Activated naive CD8-positive, alpha-beta T cell treated with anti-CD3 and anti-CD28 coated beads for 36 hours (primary cell): ENCODE results near the gene KIFC3. TPM values are rescaled to one million over a fixed set of nuclear protein-coding genes. Genes with fewer than 3 reads are reported as not detected.

ENCODE experiments used
- DNase-seq: peaks from one replicate; pipeline ENCODE4 v3.0.0; 2021
- H3K27ac Mint-ChIP-seq: one replicate; pipeline ENCODE4 v1.8.0; 2022; ENCODE audit warnings: mild to moderate bottlenecking, moderate library complexity, mixed read lengths
- H3K27me3 Mint-ChIP-seq: one replicate; pipeline ENCODE4 v1.8.0; 2022; ENCODE audit warnings: mild to moderate bottlenecking, mixed read lengths
- H3K36me3 Mint-ChIP-seq: one replicate; pipeline ENCODE4 v1.8.0; 2021; ENCODE audit warnings: mild to moderate bottlenecking, mixed read lengths
- H3K4me1 Mint-ChIP-seq: one replicate; pipeline ENCODE4 v1.8.0; 2021; ENCODE audit warnings: mixed read lengths
- H3K4me3 Mint-ChIP-seq: one replicate; pipeline ENCODE4 v1.8.0; 2022; ENCODE audit warnings: mild to moderate bottlenecking, moderate library complexity, mixed read lengths
- H3K9me3 Mint-ChIP-seq: one replicate; pipeline ENCODE4 v1.8.0; 2022; ENCODE audit warnings: mixed read lengths
- total RNA-seq, 2 experiments: library from RNA; stranded (reverse); gene quantifications; one replicate each; pipeline ENCODE4 v1.2.3, GENCODE V29; 2021

The KIFC3 gene
- total RNA-seq, 2 experiments from 2014 or later = 1.2 to 1.3 TPM

DNA sequence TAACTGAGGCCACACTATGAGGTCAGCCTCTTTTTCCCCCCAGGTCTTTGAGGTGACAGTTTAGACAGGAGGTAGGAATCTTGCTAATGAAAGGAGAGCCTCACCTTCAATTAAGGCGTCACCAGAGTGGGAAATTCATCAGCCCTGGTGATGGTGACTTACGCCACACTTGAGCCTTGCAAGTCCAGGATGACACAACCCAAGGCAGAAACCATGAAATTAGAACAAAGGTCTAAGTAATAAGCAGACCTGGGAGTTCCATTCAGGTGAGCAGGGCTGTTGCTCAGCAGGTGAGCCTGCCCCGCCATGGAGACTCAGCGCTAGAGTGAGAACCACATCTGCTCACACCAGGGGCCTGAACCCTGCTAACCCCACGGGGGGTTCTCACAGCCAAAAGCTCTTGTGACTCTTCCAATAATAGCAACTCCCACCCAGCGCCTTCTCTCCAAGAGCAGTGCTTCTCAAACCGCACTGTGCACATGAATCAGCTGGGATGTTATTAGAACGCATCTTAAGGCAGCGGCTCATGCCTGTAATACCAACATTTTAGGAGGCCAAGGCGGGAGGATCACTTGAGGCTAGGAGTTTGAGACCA is 28.7 kb upstream of the KIFC3 start:
- Mint-ChIP-seq H3K27ac (no peak overlapping the region), H3K4me1 (no peaks in the 10 kb centered on the region), H3K4me3 (no peak overlapping the region), H3K36me3 (no peaks in the 10 kb centered on the region), H3K27me3 (peaks cover 2% of the 10 kb centered on the region), H3K9me3 (no peaks in the 10 kb centered on the region)
- DNase-seq = no peak

DNA sequence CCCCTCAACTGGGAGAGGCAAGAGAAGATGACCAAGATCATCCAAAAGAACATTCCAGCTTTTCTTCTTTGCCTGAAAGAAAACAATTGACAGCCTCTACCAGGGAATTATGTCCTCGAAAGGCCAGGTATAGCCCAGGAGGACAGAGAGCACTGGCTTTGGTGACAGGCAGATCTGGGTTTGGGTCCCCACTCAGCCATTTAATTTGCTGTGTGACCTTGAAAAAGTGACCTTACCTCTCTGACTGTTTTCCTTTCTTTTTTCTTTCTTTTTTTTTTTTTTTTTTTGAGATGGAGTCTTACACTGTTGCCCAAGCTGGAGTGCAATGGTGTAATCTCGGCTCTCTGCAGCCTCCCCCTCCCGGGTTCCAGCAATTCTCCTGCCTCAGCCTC is 27.7 kb upstream of the KIFC3 start:
- Mint-ChIP-seq H3K36me3 (no peaks in the 10 kb centered on the region), H3K9me3 (no peaks in the 10 kb centered on the region), H3K4me3 (no peak overlapping the region), H3K27me3 (peaks cover 5% of the 10 kb centered on the region), H3K4me1 (no peaks in the 10 kb centered on the region), H3K27ac (no peak overlapping the region)
- DNase-seq = no peak

GRCh38 chr16:57828272-57829161 is 26.2 kb upstream of the KIFC3 start:
- Mint-ChIP-seq H3K9me3 (no peaks in the 10 kb centered on the region), H3K4me3 (no peak overlapping the region), H3K27ac (no peak overlapping the region), H3K27me3 (peaks cover 5% of the 10 kb centered on the region), H3K4me1 (no peaks in the 10 kb centered on the region), H3K36me3 (no peaks in the 10 kb centered on the region)
- no peak for DNase-seq

DNA sequence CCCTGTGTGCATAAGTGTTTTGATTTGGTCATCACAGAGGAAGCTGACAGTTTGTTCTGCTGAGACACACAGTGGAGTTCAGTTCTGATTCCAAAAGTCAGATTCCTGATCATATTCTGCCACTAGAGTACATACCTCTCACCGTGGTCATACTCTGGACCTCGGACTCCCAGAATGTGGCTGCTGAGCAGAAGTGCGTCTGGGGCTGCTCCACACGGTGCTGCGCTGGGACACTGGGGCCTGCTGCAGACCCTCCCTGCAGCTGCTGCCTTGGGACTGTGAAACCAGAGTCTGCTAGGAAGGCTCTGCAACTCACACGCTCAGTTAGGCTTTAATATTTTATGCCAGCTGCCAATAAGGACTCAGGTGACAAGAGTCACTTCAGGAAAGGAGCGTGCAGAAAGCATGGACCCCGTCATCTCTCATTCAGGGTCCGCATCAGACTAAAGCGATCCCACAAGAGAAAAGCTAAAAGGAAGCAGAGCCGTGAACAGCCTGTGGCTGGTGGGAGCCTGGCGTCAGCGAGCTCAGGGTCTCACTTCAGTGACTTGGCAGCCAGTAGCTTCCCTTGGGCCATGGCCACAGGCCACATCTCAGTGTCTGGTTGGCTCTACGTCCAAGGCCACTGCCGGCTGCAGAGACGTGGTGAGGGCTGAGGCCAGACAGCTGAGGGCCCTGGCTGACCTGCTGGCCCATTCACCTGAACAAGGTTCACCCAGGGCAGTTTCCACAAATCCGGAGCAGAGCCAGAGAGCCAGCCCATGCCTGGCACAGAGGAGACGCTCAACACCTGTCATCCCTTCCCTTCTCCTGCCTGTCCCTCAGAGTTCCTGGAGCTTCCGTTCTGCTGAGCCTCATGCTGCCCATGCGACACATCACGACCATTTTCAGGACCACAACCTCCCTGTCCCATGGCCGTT is 24.7 kb upstream of the KIFC3 start:
- Mint-ChIP-seq H3K27me3 (peaks cover 5% of the 10 kb centered on the region), H3K27ac (no peak overlapping the region), H3K9me3 (no peaks in the 10 kb centered on the region), H3K36me3 (no peaks in the 10 kb centered on the region), H3K4me3 (no peak overlapping the region), H3K4me1 (no peaks in the 10 kb centered on the region)
- no peak for DNase-seq

GRCh38 chr16:57826052-57826451 is 23.8 kb upstream of the KIFC3 start:
- no peak overlapping the region for H3K4me3 Mint-ChIP-seq
- DNase-seq = no peak
- no peaks in the 10 kb centered on the region for H3K36me3 Mint-ChIP-seq
- no peaks in the 10 kb centered on the region for H3K4me1 Mint-ChIP-seq
- H3K27me3 Mint-ChIP-seq = peaks cover 5% of the 10 kb centered on the region
- H3K27ac Mint-ChIP-seq = no peak overlapping the region
- H3K9me3 Mint-ChIP-seq = no peaks in the 10 kb centered on the region

GRCh38 chr16:57825298-57826044 is 23.2 kb upstream of the KIFC3 start:
- H3K4me1 Mint-ChIP-seq = no peaks in the 10 kb centered on the region
- no peak overlapping the region for H3K27ac Mint-ChIP-seq
- H3K36me3 Mint-ChIP-seq = no peaks in the 10 kb centered on the region
- H3K4me3 Mint-ChIP-seq = no peak overlapping the region
- no peak for DNase-seq
- H3K27me3 Mint-ChIP-seq = peaks cover 5% of the 10 kb centered on the region
- no peaks in the 10 kb centered on the region for H3K9me3 Mint-ChIP-seq

- no peaks in the 10 kb centered on the region for H3K4me1 Mint-ChIP-seq
- no peak for DNase-seq
- no peaks in the 10 kb centered on the region for H3K9me3 Mint-ChIP-seq
- H3K27me3 Mint-ChIP-seq = peaks cover 5% of the 10 kb centered on the region
- H3K27ac Mint-ChIP-seq = no peak overlapping the region
- H3K36me3 Mint-ChIP-seq = no peaks in the 10 kb centered on the region
- no peak overlapping the region for H3K4me3 Mint-ChIP-seq
These were observed 22.6 kb upstream of the KIFC3 start for GRCh38 chr16:57824888-57825287.

DNA sequence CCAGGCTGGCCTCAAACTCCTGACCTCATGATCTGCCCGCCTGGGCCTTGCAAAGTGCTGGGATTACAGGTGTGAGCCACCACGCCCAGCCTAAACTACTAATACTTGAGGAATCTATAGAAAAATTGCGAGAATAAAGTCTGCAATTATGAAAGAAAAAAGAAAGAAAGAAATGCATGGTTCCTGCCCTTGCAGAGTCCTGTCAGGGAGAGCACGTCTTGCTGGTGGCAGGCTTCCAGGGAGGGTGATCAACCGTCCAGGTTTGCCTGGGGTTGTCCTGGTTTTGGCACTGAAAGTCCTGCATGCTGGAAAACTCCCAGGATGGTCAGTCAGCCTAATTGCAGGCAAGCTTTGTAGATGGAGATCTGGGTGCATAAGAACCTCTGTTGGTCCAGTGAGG is 21.5 kb upstream of the KIFC3 start:
- H3K27me3 Mint-ChIP-seq = peaks cover 5% of the 10 kb centered on the region
- no peaks in the 10 kb centered on the region for H3K36me3 Mint-ChIP-seq
- H3K27ac Mint-ChIP-seq = no peak overlapping the region
- no peak for DNase-seq
- H3K4me1 Mint-ChIP-seq = no peaks in the 10 kb centered on the region
- no peaks in the 10 kb centered on the region for H3K9me3 Mint-ChIP-seq
- no peak overlapping the region for H3K4me3 Mint-ChIP-seq

DNA sequence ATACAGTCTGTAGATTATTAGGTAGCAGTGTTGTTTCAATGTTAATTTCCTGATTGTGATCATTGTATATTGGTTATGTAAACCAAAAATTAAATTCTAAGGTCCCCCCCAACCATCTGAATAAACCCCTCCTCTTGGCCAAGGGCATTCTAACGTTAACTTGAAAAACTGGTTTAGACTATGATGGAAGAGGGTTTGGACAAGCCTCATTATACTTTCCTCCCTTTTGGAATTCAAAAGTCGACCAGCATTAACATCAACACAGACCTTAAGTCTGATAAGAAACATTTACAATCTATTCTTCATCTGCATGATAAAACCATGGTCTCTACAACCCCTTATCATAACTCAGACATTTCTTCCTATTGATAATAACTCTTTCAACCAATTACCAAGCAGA is 20.6 kb upstream of the KIFC3 start:
- DNase-seq = no peak
- no peaks in the 10 kb centered on the region for H3K4me1 Mint-ChIP-seq
- H3K27ac Mint-ChIP-seq = no peak overlapping the region
- no peaks in the 10 kb centered on the region for H3K36me3 Mint-ChIP-seq
- no peak overlapping the region for H3K4me3 Mint-ChIP-seq
- no peaks in the 10 kb centered on the region for H3K9me3 Mint-ChIP-seq
- peaks cover 5% of the 10 kb centered on the region for H3K27me3 Mint-ChIP-seq

DNA sequence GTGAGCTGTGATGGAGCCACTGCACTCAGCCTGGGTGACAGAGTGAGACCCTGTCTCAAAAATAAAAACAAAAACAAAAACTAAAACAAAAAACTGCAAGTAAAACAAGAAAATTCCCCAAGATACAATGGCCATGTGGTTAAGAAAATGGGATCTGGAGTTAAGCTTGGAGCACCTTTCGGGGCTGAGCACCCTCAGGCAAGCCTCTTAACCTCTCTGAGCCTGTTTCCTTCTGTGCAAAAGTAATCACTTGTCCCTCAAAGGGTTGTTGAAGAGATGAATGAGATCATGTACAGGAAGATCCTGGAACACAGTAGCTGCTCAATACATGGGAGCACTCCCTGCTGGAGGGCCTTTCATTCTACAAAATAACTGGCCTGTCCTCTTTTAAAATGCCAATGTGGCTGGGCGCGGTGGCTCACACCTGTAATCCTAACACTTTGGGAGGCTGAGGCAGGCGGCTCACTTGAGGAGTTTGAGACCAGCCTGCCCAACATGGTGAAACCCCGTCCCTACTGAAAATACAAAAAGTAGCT is 19.8 kb upstream of the KIFC3 start:
- Mint-ChIP-seq H3K9me3 (no peaks in the 10 kb centered on the region), H3K4me1 (no peaks in the 10 kb centered on the region)

DNA sequence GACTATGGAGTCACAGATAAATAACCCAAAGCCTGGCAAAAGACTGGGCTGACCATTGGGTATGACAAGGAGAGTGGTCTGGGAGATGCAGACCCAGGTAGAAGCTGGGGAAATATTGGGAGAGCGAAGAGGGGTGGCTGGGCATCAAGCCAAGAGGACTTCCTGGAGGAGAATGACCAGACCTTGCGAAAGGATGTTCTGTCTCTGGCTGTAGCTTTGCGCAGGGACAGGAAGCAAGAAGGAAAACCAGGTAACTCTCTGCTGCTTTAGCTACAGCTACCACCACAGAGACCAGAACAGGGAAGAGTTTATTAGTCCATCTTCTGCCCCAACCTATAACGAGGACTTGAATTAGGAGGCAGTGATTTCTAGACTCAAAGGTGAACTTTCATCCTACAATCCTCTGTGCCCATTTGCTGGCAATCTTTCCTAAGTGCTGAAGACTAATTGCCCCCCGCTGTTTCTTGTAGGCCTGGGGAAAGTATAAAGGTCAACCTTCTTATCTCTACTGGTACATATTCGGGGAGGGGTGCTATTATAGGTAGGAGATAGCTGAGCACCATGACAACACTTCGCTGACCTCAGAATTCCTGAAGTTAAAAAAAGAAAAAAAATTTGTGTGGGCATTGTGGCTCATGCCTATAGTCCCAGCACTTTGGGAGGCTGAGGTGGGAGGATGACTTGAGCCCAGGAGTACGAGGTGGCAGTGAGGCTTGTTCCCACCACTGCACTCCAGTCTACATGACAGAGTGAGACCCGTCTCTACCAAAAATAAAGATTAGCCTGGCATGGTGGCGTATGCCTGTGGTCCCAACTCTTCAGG is 19.1 kb upstream of the KIFC3 start:
- no peaks in the 10 kb centered on the region for H3K36me3 Mint-ChIP-seq
- H3K4me1 Mint-ChIP-seq = peaks cover 5% of the 10 kb centered on the region

More for the DNA sequence above, 19.8 kb upstream of the KIFC3 start:
- no peak overlapping the region for H3K4me3 Mint-ChIP-seq
- H3K27me3 Mint-ChIP-seq = peaks cover 5% of the 10 kb centered on the region
- no peak overlapping the region for H3K27ac Mint-ChIP-seq
- DNase-seq = no peak
- H3K36me3 Mint-ChIP-seq = no peaks in the 10 kb centered on the region

DNA sequence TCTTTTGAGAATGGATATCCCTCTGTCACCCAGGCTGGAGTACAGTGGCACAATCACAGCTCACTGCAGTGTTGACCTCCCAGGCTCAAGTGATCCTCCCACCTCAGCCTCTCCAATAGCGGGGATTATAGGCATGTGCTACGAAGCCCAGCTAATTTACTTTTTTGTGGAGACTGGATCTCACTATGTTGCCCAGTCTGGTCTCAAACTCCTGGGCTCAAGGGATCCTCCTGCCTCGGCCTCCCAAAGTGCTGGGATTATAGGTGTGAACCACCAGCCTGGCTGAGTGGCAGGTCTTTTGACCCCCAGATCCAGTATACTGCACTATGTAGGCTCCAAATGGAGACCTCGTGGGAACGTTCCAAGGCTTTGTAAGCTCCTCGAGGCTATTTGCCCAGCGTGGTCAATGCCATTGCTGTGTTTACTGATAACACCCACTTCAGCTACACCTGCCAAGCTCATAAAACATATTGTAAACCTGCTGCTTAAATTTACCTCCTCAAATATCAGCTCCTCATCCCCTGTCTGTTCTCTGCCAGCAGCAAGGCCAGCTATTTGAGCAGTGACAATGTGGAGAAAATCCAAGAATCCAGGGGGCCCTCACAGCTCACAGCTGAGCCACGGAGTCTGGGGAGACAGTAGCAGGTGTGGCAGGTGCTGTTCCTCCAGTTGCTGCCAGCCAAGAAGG is 16.2 kb upstream of the KIFC3 start:
- Mint-ChIP-seq H3K4me1 (peaks cover 9% of the 10 kb centered on the region), H3K9me3 (no peaks in the 10 kb centered on the region), H3K4me3 (no peak overlapping the region), H3K27ac (no peak overlapping the region), H3K36me3 (no peaks in the 10 kb centered on the region), H3K27me3 (no peaks in the 10 kb centered on the region)
- DNase-seq = no peak

More for the DNA sequence above, 19.1 kb upstream of the KIFC3 start:
- H3K27me3 Mint-ChIP-seq = peaks cover 5% of the 10 kb centered on the region
- no peak overlapping the region for H3K4me3 Mint-ChIP-seq
- DNase-seq = no peak
- no peak overlapping the region for H3K27ac Mint-ChIP-seq
- H3K9me3 Mint-ChIP-seq = no peaks in the 10 kb centered on the region

DNA sequence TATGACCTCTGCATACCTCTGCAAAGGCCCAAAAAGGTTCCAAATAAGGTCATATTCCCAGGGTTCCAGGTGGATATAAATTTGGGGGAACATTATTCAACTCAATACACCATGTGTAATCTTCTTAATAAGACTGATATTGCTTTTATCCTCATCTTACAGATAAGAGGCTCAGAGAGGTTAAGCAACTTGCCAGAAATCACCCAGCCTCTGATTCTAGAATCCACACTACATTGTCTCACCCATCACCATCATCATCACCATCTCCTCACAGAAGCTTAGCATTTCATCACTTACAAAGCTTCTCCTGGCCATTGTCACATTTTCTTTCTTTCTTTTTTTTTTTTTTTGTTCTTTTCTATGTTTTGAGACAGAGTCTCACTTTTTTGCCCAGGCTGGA is 15.4 kb upstream of the KIFC3 start:
- no peaks in the 10 kb centered on the region for H3K27me3 Mint-ChIP-seq
- no peak for DNase-seq
- H3K36me3 Mint-ChIP-seq = no peaks in the 10 kb centered on the region
- peaks cover 9% of the 10 kb centered on the region for H3K4me1 Mint-ChIP-seq
- no peaks in the 10 kb centered on the region for H3K9me3 Mint-ChIP-seq
- no peak overlapping the region for H3K4me3 Mint-ChIP-seq
- no peak overlapping the region for H3K27ac Mint-ChIP-seq
